B cell (primary cell): ENCODE results near the gene PNPO. TPM values are rescaled to one million over a fixed set of nuclear protein-coding genes. Genes with fewer than 3 reads are reported as not detected.

ENCODE experiments used
- ATAC-seq: fragments of 200-7000 bp; cut with Tn5 transposase; one replicate; pipeline ENCODE4 v1.10.0; 2021; ENCODE audit warnings: low read depth, mild to moderate bottlenecking, moderate number of reproducible peaks, moderate library complexity
- CTCF ChIA-PET: fragments of 350-600 bp; sonication (Branson Sonifier 250); formaldehyde crosslinking; loops from one replicate; lab custom pipeline; 2021; ENCODE audit warnings: antibody characterized with exemption, inconsistent platforms; lab: Charles Lee
- POLR2A ChIA-PET: fragments of 350-600 bp; sonication (Branson Sonifier 250); formaldehyde crosslinking; loops from one replicate; lab custom pipeline; 2021; ENCODE audit warnings: antibody characterized with exemption; lab: Charles Lee
- DNase-seq: peaks from one replicate; pipeline ENCODE4 v3.0.0; 2013
- H2AFZ ChIP-seq: 2 replicates; pipeline ENCODE4 v1.6.1; 2012; ENCODE audit warnings: mild to moderate bottlenecking, low read depth, low read length; ENCODE audit not compliant: insufficient read depth, poor library complexity, severe bottlenecking
- H3K27ac ChIP-seq, 2 donors: 1 replicate in 1 of 2; 2 replicates in 1 of 2; pipeline ENCODE4 v1.5.1; 2012 to 2013; ENCODE audit warnings: low read length in 2 of 2, mild to moderate bottlenecking in 2 of 2, moderate library complexity in 1 of 2
- H3K27me3 ChIP-seq, 4 experiments: fragments of 200-600 bp in 1 of 4; sonication (generic) in 1 of 4; replicated peaks in 1 of 4; 1 replicate in 2 of 4; 2 replicates in 2 of 4; pipeline versions ENCODE4 v1.6.1 to v1.7.0; 2013 to 2016; ENCODE audit warnings: low read length in 3 of 4, mild to moderate bottlenecking in 2 of 4, mixed read lengths in 1 of 4, moderate library complexity in 1 of 4; ENCODE audit not compliant: insufficient read depth in 4 of 4, control insufficient read depth in 3 of 4; ENCODE audit errors: control extremely low read depth in 1 of 4
- H3K36me3 ChIP-seq, 2 experiments: replicated peaks in 1 of 2; 1 replicate in 1 of 2; 2 replicates in 1 of 2; pipeline versions ENCODE4 v1.6.1 to v1.7.1; 2013; ENCODE audit warnings: low read length in 1 of 2; ENCODE audit not compliant: insufficient read depth in 2 of 2, control insufficient read depth in 1 of 2; ENCODE audit errors: control extremely low read depth in 1 of 2, extremely low read depth in 1 of 2
- H3K4me1 ChIP-seq, 2 donors: fragments of 200-600 bp in 1 of 2; sonication (generic) in 1 of 2; 1 replicate in 1 of 2; 2 replicates in 1 of 2; pipeline versions ENCODE4 v1.5.1 to v1.6.1; 2013 to 2017; ENCODE audit warnings: low read length in 2 of 2; ENCODE audit not compliant: control insufficient read depth in 2 of 2, insufficient read depth in 2 of 2
- H3K4me2 ChIP-seq: replicated peaks from 2 replicates; pipeline ENCODE3; 2012; ENCODE audit warnings: mild to moderate bottlenecking, low read depth, low read length; ENCODE audit not compliant: poor library complexity, severe bottlenecking
- H3K4me3 ChIP-seq, 5 experiments: fragments of 200-600 bp in 1 of 5; sonication (generic) in 1 of 5; 1 replicate in 3 of 5; 2 replicates in 2 of 5; pipeline versions ENCODE4 v1.5.1 to v1.7.0; 2011 to 2016; ENCODE audit warnings: low read length in 4 of 5, mild to moderate bottlenecking in 4 of 5, low read depth in 2 of 5, control low read depth in 1 of 5, moderate library complexity in 1 of 5; ENCODE audit not compliant: insufficient read depth in 1 of 5; ENCODE audit errors: control extremely low read depth in 1 of 5, extremely low read depth in 1 of 5
- H3K79me2 ChIP-seq: fragments of 200-600 bp; sonication (generic); one replicate; pipeline ENCODE4 v1.6.0; 2016; ENCODE audit warnings: low read length; ENCODE audit not compliant: control insufficient read depth, insufficient read depth
- H3K9ac ChIP-seq: fragments of 200-600 bp; sonication (generic); 2 replicates; pipeline ENCODE4 v1.6.1; 2017; ENCODE audit warnings: mild to moderate bottlenecking, low read length, moderate library complexity
- H3K9me3 ChIP-seq, 3 donors: one replicate each; pipeline versions ENCODE4 v1.6.1 to v1.7.1; 2013; ENCODE audit warnings: low read length in 2 of 3; ENCODE audit not compliant: control insufficient read depth in 2 of 3, insufficient read depth in 1 of 3; ENCODE audit errors: control extremely low read depth in 1 of 3
- H4K20me1 ChIP-seq: 2 replicates; pipeline ENCODE4 v1.6.0; 2012; ENCODE audit warnings: mild to moderate bottlenecking, low read length; ENCODE audit not compliant: insufficient read depth, control insufficient read depth, poor library complexity, severe bottlenecking
- H3K27ac Mint-ChIP-seq: one replicate; pipeline ENCODE4 v1.8.0; 2021; ENCODE audit warnings: mixed read lengths
- H3K27me3 Mint-ChIP-seq: one replicate; pipeline ENCODE4 v1.8.0; 2021; ENCODE audit warnings: mixed read lengths
- H3K4me1 Mint-ChIP-seq: one replicate; pipeline ENCODE4 v1.8.0; 2021; ENCODE audit warnings: mixed read lengths
- H3K4me3 Mint-ChIP-seq: one replicate; pipeline ENCODE4 v1.8.0; 2021; ENCODE audit warnings: mixed read lengths
- H3K9me3 Mint-ChIP-seq: one replicate; pipeline ENCODE4 v1.8.0; 2022; ENCODE audit warnings: mixed read lengths; ENCODE audit not compliant: insufficient read depth
- EZH2 ChIP-seq: IDR thresholded peaks from 2 replicates; pipeline ENCODE4 v1.6.1; 2012; ENCODE audit warnings: borderline replicate concordance, low read depth, mild to moderate bottlenecking, moderate library complexity, low read length; ENCODE audit not compliant: insufficient read depth, poor library complexity, severe bottlenecking
- WGBS: methylation state at CpG from one replicate; pipeline ENCODE4 v1.1.5; 2013; ENCODE audit warnings: missing lambda C conversion rate; ENCODE audit not compliant: insufficient coverage; 5-methylcytosine and 5-hydroxymethylcytosine counted together
- intact Hi-C: fragments of 100-400 bp; cut with micrococcal nuclease; formaldehyde crosslinking; loops from one replicate; pipeline ENCODE4 v1.10.0; 2022
- polyA plus RNA-seq: library from polyadenylated mRNA; depleted of rRNA; stranded (reverse); fragments of >200 nt; gene quantifications from 2 replicates; pipeline ENCODE4 v1.2.3, GENCODE V29; 2012
- total RNA-seq, 2 donors: library from RNA; stranded (reverse); fragments of 120-200 nt in 1 of 2; gene quantifications; 1 replicate in 1 of 2; 2 replicates in 1 of 2; pipeline versions ENCODE4 v1.2.3 to v1.2.4, GENCODE V29; 2013 to 2022
- TF ChIP-seq, protein P1 (sequence below): fragments of 200-600 bp; IDR thresholded peaks from one replicate; pipeline ENCODE4 v1.8.0; 2022; ENCODE audit warnings: antibody characterized with exemption, mild to moderate bottlenecking

Gene PNPO
- total and polyA plus RNA-seq, 2 donors (not counting 1 experiment from before 2014, with no cell fraction given): 8.0 to 14.7 TPM

- 92% methylated on average over 8 of the region's 8 CpGs for WGBS
- Mint-ChIP-seq H3K4me1 (peaks cover 40% of the 10 kb centered on the region), H3K4me3 (no peak overlapping the region), H3K27me3 (no peaks in the 10 kb centered on the region), H3K9me3 (no peaks in the 10 kb centered on the region), H3K27ac (no peak overlapping the region)
- H3K4me2 ChIP-seq: no peak overlapping the region
- no peak for TF ChIP-seq EZH2
- TF ChIP-seq, protein P1, sequence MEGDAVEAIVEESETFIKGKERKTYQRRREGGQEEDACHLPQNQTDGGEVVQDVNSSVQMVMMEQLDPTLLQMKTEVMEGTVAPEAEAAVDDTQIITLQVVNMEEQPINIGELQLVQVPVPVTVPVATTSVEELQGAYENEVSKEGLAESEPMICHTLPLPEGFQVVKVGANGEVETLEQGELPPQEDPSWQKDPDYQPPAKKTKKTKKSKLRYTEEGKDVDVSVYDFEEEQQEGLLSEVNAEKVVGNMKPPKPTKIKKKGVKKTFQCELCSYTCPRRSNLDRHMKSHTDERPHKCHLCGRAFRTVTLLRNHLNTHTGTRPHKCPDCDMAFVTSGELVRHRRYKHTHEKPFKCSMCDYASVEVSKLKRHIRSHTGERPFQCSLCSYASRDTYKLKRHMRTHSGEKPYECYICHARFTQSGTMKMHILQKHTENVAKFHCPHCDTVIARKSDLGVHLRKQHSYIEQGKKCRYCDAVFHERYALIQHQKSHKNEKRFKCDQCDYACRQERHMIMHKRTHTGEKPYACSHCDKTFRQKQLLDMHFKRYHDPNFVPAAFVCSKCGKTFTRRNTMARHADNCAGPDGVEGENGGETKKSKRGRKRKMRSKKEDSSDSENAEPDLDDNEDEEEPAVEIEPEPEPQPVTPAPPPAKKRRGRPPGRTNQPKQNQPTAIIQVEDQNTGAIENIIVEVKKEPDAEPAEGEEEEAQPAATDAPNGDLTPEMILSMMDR: no peak
- ChIA-PET CTCF (interaction anchor here (0.5 kb wide), 1 partner anchor 114 kb away, joined by 3 read pairs; no protein-coding TSS in a partner anchor), POLR2A (interaction anchor here (0.6 to 1.5 kb wide), 2 partner anchors 10 kb away, joined by 3 to 8 read pairs; no protein-coding TSS in a partner anchor)
- ATAC-seq (no peak), DNase-seq (no peak)
- peaks cover 87% of the 10 kb centered on the region for H4K20me1 ChIP-seq
- H3K79me2 ChIP-seq: peaks cover 91% of the 10 kb centered on the region
- no peaks in the 10 kb centered on the region for H3K27me3 ChIP-seq
- H2AFZ ChIP-seq: no peak overlapping the region
- H3K9ac ChIP-seq: no peak overlapping the region
- H3K27ac ChIP-seq: no peak overlapping the region
- intact Hi-C loops: no loop called here
- H3K4me1 ChIP-seq: no peaks in the 10 kb centered on the region
- no peak overlapping the region for H3K4me3 ChIP-seq
- no peaks in the 10 kb centered on the region for H3K9me3 ChIP-seq
- H3K36me3 ChIP-seq: peaks cover 0 to 22% of the 10 kb centered on the region in 2 experiments
Measured at GRCh38 chr17:47905221-47905733, 36.1 kb upstream of the PNPO start.

GRCh38 chr17:47906443-47906842 is 34.9 kb upstream of the PNPO start:
- peaks cover 0 to 23% of the 10 kb centered on the region in 2 experiments for H3K36me3 ChIP-seq
- H3K27ac Mint-ChIP-seq: no peak overlapping the region
- no peak overlapping the region for H3K27ac ChIP-seq
- intact Hi-C loops: no loop called here
- no peak overlapping the region for H3K4me3 ChIP-seq
- no peaks in the 10 kb centered on the region for H3K9me3 ChIP-seq
- no peak for ATAC-seq
- no peaks in the 10 kb centered on the region for H3K9me3 Mint-ChIP-seq
- peaks cover 82% of the 10 kb centered on the region for H4K20me1 ChIP-seq
- 100% methylated on average over 3 of the region's 3 CpGs for WGBS
- H3K4me1 Mint-ChIP-seq: peaks cover 39% of the 10 kb centered on the region
- H2AFZ ChIP-seq: no peak overlapping the region
- DNase-seq: no peak
- H3K27me3 Mint-ChIP-seq: no peaks in the 10 kb centered on the region
- H3K27me3 ChIP-seq: no peaks in the 10 kb centered on the region
- H3K9ac ChIP-seq: no peak overlapping the region
- peaks cover 91% of the 10 kb centered on the region for H3K79me2 ChIP-seq
- TF ChIP-seq EZH2: no peak
- TF ChIP-seq, protein P1: no peak
- no peaks in the 10 kb centered on the region for H3K4me1 ChIP-seq
- POLR2A ChIA-PET: no interaction called here
- no peak overlapping the region for H3K4me3 Mint-ChIP-seq
- H3K4me2 ChIP-seq: no peak overlapping the region
- CTCF ChIA-PET: interaction anchor here (0.5 kb wide), 1 partner anchor 16 kb away, joined by 3 read pairs; no protein-coding TSS in a partner anchor
